ENCODE data around the gene RAC2.

DNA sequence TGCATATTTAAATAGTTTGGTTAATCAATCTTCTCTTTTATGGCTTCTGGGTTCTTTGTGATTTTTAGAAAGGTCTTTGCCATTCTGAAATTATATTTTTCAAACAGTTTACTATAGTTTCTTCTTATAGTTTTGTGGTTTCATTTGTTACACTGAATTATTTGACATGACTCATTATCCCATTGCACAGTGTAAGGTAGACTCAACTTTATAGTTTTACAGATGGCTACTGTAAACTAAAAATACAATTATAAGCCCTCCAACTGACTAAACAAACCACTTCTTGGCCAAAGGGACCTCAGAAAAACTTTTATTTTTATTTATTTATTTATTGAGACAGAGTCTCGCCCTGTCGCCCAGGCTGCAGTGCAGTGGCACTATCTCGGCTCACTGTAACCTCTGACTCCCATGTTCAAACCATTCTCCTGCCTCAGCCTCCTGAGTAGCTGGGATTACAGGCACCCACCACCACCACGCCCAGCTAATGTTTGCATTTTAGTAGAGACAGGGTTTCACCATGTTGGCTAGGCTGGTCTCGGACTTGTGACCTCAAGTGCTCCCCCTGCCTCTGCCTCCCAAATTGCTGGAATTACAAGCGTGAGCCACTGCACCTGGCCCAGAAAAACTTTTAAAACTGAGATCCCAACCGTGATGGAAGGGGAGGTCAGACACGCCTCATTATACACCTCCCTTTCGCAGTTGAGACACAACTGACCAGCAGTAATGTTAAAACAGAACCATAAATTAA is 14.1 kb upstream of the RAC2 start:
- TF ChIP-seq EZH2phosphoT487 (IDR thresholded peaks at IDR 0.05; ENCODE audit: low read depth): no peak
- TF ChIP-seq, protein P1, sequence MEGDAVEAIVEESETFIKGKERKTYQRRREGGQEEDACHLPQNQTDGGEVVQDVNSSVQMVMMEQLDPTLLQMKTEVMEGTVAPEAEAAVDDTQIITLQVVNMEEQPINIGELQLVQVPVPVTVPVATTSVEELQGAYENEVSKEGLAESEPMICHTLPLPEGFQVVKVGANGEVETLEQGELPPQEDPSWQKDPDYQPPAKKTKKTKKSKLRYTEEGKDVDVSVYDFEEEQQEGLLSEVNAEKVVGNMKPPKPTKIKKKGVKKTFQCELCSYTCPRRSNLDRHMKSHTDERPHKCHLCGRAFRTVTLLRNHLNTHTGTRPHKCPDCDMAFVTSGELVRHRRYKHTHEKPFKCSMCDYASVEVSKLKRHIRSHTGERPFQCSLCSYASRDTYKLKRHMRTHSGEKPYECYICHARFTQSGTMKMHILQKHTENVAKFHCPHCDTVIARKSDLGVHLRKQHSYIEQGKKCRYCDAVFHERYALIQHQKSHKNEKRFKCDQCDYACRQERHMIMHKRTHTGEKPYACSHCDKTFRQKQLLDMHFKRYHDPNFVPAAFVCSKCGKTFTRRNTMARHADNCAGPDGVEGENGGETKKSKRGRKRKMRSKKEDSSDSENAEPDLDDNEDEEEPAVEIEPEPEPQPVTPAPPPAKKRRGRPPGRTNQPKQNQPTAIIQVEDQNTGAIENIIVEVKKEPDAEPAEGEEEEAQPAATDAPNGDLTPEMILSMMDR (IDR thresholded peaks at IDR 0.05; ENCODE audit: low read depth, low read length): no peak
